Superior temporal gyrus (tissue), 1 donor: ENCODE data around the gene CCT7.
"Not testable (repeated sequence)": the region's sequence is repeated elsewhere in the genome, so short reads cannot be mapped to it uniquely, and the experiment has no call there.

Experiments used
- DNase-seq: peaks from one replicate; pipeline ENCODE4 v3.0.0-alpha.2; 2016; ENCODE audit errors: extremely low spot score

Gene CCT7

GRCh38 chr2:73254343-73255006, 20.4 kb downstream of the CCT7 start:
- no peak for DNase-seq

- no peak for DNase-seq
Measured at GRCh38 chr2:73255007-73255644, 21.0 kb downstream of the CCT7 start.

DNA sequence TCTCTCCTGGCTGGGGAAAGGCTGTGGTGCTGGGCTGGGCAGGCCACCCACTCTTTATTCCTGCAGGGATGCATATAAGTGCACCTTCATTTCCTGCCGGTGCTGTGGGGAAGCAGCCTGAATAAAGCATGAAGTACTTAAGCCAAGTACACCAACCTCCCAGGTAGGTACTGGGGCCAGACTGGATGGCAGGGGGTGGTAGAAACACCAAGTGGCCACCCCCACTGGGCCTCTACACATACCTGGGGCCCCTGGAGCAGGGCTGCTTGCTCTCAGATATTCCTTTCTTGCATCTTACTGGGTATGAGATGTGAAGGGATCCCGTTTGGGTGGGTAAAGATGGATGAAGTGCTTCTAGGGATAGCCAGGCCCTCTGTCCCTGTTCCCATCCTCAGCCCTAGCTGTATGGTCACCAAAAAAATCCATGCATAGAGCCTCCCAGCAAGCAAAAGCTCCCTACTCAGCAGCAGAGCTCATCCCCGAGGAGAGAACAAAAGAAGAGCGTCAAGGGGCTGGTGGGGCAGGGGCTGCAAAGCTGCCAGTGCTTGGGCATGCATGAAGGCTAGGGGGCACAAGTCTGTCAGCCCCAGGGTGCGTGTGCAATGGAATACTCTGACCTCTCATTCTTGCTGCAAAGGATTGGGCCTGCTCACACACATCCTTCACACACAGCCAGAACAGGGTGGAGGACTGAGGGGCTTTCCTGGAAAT, 22.0 kb downstream of the CCT7 start:
- DNase-seq: no peak

GRCh38 chr2:73256618-73256922, 22.5 kb downstream of the CCT7 start:
- no peak for DNase-seq

DNA sequence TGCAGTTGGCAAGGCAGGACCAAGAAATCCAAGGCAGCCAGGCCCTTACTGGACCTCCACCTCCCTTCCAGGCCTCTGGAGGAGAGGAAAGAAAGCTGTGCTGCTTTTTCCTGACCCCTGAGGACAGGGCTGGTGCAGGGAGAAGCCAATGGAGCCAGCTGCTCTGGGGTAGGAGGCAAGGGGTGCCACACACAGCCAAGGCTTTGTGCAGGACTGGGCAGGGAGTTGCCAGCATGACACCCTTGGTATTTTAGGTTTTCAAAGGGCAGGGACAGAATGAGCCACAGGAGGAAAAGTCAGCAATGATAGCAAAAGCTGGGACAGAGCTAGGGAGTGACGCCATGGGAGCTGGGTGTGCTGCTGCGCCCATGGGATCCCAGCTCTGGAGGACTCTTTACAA, 22.9 kb downstream of the CCT7 start:
- no peak for DNase-seq

GRCh38 chr2:73257425-73258125, 23.5 kb downstream of the CCT7 start:
- DNase-seq: no peak

- DNase-seq: no peak
Measured at GRCh38 chr2:73258186-73258912, 24.2 kb downstream of the CCT7 start.

DNA sequence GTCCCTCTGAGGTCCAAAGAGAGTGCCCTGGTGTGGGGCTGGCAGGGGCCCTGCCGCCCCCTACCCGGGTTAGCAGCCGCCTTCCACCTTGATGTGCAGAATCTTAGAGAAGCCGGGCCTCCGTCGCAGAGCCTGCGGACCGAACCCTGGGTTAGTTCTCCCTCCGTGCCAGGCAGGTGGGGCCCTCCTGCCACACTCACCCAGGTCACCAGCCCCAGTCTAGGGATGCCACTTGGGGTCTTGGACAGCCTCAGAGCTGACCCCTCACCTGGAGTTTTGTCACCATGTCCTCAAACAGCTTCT, 24.8 kb downstream of the CCT7 start:
- DNase-seq: no peak

- no peak for DNase-seq
Measured at GRCh38 chr2:73259276-73259675, 25.2 kb downstream of the CCT7 start.

GRCh38 chr2:73259704-73260337, 25.7 kb downstream of the CCT7 start:
- no peak for DNase-seq

GRCh38 chr2:73260338-73260984, 26.4 kb downstream of the CCT7 start:
- no peak for DNase-seq

DNA sequence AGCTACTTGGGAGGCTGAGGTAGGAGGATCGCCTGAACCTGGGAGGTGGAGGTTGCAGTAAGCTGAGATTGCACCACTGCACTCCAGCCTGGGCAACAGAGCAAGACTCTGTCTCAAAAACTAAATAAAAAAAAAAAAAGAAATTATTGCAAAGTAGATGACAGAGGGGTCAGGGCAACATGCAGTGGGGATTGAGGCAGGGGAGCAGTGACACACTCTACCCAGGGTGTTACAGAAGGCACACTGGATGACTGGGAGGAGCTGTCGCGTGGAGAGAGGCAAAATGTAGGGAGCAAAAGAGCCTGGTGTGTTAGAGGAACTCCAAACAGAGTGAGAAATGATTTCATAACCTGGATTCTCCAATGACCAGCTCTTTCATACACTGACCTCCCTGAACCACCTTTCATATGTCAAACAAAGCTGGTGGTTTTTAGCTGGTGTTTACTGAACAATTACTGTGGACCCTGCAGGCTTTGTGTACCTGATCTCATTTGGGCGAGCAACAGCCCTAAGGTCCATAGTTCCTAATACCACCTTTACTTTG, 28.1 kb downstream of the CCT7 start:
- DNase-seq: no peak

GRCh38 chr2:73262691-73263429, 28.8 kb downstream of the CCT7 start:
- DNase-seq: not testable (repeated sequence)

DNA sequence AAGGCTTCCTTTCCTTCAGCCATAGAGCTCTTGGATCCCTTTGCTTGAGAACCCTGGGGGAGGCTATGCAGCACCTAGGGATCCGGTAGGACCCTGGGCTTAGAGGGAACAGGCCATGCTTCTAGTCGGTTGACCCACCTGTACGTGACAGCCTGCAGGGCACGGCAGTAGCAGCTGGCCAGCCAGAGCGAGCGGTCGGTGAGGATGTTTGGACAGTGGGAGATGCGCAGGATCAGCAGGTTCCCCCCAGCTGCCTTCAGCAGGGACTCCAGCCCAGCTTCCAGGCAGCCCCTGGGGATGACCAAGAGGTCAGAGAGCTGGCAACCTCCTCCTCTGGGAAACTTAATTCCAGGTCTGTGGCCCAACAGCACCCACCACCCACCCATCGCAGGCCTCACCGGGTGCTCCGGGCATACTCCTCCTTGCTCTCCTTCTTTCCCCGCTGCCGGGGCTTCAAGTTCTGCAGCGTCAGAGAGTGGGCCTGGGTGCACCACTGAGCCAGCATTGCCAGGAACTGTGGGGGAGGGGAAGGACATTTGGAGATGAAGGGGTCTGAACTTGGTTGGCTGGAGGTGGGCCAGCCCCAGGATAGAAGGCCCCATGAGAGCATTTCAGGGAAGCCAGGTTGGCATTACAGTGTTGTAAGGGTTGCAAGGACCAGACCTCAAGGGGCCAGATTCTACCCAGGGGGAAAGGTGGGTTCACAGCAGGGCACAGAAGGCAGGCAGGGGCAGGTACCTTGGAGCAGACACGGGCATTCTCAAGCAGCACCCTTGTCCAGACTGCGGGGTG, 29.6 kb downstream of the CCT7 start:
- DNase-seq: no peak

DNA sequence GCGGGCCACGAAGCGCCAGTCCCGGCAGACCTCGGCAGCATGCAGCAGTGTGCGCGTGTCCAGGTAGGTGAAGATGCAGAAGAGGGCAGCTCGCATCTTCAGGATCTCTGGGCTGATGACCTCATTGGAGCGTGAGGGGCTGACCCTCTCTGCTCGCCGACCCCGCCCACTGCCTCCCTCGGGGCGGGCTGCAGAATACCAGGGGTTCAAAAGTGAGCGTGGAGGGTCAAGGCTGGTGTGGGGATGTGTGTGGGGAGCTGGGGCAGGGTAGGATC, 30.2 kb downstream of the CCT7 start:
- DNase-seq: no peak

DNA sequence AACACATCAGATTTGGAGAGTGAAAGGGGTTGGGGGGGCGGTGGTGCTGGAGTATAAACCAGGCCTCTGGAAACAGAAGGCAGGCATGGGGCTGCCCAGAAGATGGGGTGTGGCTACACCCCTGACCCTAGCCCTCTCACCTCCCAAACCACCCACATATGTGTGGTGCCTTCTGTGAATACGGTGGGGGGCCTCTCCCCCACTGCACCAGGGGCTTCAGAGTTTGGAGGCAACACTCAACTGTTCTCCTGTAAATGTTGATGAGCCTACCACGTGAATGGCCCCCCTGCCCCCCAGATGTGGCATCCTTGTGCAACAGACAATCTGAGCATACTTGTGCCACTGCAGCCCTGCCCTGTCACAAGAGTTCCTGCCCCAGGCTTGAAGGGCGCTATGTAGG, 30.7 kb downstream of the CCT7 start:
- DNase-seq: no peak

- DNase-seq: no peak
Measured at GRCh38 chr2:73265298-73266060, 31.4 kb downstream of the CCT7 start.

GRCh38 chr2:73266061-73266901, 32.2 kb downstream of the CCT7 start:
- DNase-seq: no peak
